GM21576 (cell line): Measurements from ENCODE around the gene CHGA.

Experiments used
- ATAC-seq: cut with Tn5 transposase; IDR thresholded peaks from one replicate; pipeline ENCODE4 v1.9.1; 2021; ENCODE audit warnings: mild to moderate bottlenecking, moderate library complexity; ENCODE audit not compliant: unreplicated experiment

Gene CHGA

DNA sequence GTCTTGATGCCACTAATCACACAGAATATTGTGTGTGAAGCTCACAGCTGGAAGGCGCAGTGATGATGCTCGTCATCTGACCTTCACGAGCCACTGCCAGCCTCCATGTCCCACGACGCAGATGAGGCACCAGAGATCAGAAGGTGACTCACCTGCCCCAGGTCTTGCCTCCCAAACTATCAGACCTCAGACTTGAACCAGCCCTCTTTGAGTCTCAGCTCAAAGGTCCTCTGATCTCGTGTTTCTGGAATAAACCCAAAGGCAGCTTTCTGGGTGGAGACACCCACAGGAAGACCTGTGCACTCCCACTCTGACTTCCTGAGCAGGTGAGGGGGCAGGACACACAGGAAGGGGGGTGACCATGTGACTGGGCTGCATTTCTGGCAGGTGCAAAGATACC, 19.6 kb upstream of the CHGA start:
- ATAC-seq = no peak

DNA sequence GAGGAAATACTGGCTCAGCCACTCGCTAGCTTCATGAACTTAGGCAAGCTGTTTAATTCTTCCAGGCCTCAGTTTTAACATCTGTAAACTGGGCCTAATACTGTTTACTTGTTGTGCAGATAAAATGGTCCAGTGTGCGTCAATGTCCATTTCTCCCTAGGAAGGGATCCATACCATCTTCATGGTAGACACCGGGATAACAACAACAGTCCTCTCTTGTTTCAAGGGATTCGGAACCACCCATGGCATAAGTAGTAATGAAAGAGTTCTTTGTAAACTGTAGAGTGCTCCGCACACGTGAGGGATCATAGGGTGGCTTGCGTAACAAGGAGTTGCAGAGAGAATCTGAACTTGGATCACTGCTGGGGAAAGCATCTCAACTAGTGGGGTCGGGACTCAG, 17.3 kb upstream of the CHGA start:
- no peak for ATAC-seq

DNA sequence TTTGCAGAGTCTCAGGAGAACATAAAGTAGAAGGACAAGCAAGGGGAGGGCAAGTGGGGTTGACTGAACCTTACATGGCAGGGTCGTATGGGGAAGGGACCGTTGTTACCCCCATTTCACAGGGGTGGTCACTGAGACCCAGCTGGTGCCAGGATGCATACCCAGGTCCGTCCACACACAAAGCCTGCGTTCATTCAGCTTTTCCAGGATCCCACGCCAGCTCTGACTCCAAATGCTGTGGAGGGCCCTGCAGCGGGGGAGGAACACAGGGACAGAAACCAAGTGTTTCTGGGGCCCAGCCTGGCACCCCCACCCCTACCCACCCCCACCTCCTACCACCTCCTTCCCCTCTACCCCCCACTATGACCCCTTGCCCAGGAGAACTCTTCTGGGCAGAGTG, 16.5 kb upstream of the CHGA start:
- no peak for ATAC-seq

DNA sequence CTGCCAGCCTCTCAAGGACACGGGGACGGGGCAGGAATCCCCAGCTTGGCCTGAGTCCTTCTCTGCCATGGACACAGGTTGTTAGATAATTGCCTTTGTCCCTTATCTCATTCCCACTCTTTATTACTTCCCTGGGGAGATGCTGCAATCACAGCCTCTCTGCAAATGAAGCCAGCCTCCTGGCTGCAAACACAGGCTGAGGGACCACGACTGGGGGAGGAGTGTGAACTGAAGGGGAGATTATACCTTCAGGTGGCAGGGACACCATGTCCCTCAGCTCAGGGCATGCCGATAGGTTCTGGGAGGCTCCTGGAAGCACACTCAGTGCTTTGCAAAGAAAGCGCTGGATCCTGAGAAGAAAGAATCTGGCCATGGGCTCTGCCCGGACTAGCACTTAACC, 16.1 kb upstream of the CHGA start:
- ATAC-seq = no peak

DNA sequence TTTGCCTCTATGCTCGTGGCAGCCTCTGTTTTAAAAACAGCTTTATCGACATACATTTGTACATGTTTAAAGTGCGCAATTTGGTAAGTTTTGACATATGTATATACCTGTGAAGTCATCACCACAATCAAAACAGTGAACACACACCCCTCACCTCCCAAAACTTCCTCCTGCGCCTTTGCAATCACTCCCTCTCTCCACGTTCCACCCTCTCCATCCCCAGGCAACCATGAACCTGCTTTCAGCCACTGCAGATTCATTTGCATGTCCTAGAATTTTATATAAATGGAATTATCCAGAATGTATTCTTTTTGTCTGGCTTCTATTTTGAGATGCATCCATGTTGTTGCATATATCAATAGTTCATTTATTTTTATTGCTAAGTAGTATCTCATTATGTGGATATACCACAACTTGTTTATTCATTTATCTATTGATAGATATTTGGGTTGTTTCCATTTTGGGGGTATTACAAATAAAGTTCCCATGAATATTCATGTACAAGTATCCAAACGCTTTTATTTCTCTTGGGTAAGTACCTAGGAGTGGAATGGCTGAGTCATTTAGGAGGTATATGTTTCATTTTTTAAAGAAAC, 15.5 kb upstream of the CHGA start:
- ATAC-seq = no peak

DNA sequence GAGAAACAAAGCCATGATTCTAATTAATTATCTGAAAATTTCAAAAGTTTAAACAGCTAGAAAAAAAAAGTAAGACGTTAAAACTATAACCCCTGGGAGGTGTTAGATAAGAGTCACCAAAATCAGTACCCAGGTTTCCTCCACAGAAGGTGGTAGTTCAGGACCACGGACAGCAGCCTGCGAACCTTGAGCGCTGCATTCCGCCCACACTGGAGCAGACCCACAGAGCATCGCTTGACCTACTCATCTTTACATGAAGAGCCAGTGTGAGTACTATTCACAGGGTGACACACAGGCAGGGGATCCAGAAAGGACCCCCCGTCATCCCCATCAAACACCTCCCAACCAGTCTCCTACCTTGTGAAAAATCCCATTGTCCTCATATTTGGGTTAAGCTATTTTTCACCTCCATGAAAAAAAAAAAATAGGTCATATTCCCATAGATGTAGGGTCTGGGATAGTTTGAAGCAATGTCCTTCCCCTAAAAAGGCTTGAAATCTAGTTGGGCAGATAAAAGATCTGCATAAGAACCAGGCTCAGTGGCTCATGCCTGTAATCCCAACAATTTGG, 8.8 kb upstream of the CHGA start:
- ATAC-seq = no peak

DNA sequence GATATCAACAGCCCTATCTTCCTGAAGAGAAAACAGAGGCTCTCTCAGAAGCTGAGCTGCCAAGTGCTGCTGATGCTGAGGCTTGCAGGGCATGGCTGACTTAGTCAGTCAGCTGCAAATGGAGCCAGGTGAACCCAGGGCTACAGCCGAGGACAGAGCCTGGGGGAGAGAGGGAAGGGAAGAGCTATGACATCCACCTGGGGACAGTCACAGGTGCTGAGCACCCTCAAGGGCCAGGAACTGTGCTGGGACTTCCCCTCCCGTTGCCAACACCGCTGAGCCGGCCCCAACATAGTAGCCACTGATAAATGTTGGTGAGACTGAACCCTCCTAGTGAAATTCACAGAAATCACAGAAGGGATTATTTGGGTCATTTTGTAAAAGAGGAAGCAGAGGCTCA, 6.7 kb upstream of the CHGA start:
- no peak for ATAC-seq

DNA sequence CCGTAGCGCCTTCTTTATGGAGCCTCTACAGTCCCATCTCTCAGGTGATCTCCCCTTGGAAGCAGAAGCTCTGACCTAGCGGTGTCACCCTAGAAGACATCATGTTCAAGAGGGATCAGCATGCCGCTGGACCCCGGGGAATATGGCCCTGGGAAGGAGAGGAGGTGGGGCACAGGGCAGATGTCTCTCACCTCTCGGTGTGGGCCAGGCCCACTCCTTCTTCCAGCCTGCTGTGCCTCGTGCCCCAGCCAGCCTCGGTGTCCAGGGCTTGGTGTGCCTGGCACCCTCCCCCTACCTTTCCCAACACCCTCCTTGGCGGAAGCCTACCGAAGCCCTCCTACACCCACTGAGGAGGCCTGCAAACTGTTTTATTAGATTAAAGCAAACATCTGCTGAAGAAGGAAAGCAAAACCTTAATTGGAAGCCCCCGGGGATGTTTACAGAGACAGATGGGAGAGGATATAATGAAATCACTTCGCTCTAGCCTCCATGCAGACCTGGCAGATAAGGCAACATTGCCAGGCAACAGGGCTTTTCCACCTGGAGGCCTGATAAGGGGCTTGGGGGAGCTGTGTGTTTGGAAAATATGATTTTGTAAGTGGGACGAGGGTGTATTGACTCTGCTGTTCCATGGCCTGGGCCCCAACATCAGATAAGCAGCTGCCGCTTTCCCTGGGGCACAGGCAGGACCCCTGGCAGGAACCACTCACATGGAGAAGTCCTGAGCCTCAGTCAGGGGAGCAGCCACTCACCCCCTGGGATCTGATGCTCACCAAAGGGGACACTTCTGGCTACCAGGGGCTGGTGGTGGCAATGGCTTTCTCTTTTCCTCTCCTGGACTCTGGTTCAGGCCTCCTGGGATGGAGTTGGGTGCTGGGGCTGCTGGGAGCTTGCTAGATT, 5.7 kb upstream of the CHGA start:
- no peak for ATAC-seq

DNA sequence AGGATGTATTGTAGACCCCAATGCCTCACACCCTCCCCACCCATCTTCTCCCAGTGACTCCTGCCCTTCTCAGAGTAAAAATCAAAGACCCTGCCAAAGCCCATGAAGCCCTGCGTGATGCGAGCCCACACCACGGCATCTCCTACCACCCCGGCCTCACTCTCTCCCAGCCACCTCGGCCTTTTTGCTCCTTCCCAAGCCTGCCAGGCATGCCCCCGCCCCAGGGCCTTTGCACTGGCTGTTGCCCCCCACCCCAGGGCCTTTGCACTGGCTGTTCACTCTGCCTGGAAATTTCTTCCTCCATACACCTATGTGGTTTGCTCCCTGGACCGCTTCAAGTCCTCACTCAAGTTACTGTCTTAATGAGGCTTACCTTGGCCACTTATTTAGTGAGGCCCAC, 5.0 kb upstream of the CHGA start:
- no peak for ATAC-seq

DNA sequence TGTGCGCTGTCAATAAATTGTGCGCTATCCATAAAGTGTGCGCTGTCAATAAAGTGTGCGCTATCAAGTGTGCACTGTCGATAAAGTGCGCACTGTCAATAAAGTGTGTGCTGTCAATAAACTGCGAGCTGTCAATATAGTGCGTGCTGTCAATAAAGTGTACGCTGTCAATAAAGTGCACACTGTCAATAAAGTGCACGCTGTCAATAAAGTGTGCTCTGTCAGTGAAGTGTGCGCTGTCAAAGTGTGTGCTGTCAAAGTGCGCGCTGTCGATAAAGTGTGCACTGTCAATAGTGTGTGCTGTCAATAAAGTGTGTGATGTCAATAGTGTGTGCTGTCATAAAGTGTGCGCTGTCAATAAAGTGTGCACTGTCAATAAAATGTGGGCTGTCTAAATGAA, 2.9 kb upstream of the CHGA start:
- ATAC-seq = no peak

DNA sequence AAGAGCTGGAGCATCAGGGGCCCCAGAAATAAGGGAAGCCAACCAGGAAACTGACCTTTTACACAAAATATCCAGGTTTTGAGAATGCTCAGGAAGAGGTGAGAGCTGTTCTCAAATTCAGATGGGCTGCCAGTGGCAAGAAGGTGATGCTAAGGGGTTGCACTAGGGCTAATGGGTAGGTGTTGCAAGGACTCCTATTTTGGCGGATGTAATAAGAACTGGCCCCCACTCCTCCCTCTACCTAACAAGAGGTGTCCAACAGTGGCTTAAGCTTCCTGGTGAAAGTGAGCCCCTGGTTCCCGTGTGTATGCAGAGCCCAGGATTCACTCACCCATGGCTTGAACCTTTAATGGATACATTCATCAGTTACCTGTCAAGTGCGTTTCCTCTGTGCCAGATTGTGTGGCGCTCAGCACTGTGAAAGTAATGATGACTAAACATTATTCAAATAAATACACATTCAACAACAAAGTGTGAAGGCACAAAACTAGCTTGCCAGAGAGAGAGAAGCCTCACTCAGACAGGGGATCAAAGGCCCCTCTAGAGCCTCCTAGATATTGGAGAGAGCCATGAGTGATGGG, 705 bp upstream of the CHGA start:
- ATAC-seq = no peak

DNA sequence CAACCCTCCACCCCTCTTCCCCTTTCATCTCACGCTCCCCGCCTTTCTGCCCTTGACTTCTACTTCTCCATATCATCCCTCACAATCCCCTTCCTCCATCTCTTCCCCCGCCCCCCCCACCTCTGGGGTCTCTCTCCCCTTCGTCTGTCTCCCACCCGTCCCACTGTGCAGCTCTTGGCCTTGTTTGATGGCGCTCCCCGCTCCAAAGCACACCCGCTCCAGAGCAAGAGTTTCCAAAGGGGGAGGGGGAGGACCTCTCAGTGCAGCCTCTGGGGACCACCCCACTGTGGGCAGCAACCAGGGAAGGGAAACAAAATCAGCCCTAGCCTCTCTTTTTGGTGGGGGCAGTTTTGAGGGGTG, 774 bp downstream of the CHGA start:
- ATAC-seq = no peak

DNA sequence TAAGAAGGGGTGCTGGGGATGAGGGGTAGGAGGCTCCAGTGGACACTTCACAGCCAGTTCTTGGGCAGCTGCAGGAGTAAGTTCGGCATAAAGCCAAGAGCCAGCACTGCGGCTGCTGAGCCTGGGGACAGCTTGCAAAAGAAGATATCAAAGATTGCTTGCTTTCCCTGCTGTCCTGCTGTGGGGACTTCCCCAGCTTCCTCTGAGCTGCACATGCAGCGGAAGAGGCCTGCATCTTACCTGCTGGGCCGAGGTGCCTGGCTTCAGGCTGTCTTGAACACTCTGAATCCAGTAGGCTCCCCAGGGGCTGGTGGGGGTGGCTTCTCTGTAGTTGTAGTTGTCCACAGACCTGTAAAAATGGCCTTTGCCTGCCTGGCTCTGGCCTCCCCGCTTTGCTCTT, 1.3 kb downstream of the CHGA start:
- ATAC-seq = no peak

DNA sequence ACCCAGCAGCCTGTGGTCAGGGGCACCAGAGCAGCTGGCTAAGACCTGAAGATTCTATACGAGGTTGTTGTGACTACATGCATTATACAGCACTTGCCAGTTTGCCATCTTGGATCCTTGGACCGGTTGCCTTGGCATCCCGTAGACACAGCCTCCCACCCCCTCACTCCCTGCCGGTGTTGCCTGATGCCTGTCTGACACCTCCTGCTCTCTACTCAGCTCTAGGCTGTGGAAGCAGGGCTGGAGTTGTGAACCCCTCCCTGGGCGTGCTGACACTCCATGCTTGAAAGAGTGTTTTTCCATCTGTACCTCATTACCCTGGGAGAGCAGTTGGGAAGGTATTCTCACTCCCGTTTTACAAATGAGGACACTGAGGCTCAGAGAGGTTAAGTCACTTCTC, 2.5 kb downstream of the CHGA start:
- no peak for ATAC-seq

DNA sequence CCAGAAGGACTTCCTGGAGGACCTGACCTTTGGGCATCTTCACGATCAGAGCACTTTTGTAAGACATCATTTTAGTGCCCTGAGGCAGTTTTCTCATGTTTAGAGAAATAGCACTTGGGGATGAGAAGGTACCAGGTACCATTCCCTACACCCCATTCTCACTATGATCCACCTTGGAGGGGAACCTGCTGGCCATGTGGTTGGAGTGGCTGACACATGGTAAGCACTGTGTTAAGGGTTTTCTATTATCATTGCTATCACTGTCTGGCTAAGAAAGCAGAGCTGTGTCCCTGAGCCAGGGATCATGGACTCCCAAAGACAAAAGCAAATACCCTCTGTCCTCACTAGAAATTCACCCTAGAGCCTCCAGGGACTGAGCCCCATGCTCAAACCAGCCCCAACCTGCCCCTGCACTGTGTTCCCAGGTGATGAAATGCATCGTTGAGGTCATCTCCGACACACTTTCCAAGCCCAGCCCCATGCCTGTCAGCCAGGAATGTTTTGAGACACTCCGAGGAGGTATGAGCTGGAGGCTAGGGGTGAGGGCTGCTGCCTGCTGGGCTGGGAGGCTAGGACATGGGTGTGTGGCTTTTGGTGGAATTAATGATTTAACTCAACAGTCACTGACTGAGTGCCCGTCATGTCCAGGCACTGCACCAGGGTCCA, 3.4 kb downstream of the CHGA start:
- ATAC-seq = no peak

DNA sequence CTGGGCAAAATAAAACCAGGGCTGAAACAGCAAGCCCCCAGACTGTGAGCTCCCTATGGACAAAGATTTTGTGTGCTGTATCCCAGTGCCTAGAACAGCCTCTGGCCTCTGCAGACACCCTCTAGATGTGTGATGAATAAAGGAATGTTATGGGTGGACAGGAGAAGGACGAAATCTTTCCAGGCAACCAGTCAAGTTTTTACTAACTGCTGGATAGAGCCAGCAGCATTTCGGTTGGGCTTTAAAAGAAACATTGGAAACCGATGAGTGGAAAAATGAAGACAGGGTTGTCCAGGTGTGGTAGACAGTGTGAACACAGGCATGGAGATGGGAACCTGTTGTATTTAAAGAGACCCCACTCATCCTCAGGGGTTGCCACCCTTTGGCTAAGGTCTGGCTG, 4.0 kb downstream of the CHGA start:
- no peak for ATAC-seq

DNA sequence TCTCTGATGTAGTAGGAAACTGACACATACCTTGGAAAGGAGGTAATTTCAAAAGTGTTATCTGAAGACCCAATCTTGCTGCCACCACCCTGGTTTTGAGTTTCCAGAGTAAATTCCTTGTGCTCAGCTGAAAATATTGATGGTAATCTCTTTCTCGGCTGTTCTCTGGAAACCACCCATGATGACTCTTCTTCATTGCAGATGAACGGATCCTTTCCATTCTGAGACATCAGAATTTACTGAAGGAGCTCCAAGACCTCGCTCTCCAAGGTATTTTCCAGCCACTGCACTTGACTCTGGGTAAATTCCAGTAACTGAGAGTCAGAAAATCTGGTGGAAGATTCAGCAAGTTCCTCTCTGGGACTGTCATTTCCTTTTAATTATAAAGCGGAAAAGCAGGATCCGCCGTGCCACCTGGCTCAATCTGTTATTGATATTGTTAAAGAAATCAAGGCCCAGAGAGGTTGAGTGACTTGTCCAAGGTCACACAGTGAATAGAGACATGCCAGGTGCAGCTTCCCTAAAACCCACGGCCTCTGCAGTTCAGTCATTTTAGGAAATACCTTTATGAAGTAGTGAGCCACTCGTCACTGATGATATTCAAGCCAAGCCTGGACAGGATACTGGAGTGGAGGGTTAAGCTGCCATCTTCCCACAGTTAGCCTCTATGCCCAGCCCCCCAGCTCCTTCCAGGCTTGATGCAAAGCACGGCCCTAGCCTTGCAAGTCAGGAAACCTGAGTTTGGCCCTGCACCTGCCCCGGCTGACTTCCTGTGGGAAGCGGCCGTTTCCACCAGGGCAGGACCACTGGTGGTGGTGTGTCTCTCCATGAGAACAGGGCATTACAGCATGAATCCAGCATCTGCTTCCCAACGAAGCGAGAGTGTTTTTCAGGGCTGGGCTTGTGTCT, 4.7 kb downstream of the CHGA start:
- no peak for ATAC-seq

DNA sequence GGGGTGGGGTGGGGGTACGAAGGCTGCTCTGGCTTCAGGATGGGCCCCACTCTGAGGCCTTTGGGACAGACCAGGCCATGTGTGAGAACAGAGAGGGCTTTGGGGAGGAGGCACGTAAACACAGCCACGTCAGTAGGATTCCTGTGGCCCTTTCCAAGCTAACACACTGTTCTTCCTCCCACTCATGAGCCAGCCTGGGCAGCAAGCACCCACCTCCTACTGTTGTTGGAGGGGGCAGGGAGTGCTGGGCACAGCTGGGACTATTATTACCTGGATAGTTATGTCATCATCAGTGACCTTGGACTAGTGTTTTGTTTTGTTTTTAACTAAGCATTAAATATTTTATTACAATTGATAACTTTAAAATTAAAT, 5.3 kb downstream of the CHGA start:
- ATAC-seq = no peak

DNA sequence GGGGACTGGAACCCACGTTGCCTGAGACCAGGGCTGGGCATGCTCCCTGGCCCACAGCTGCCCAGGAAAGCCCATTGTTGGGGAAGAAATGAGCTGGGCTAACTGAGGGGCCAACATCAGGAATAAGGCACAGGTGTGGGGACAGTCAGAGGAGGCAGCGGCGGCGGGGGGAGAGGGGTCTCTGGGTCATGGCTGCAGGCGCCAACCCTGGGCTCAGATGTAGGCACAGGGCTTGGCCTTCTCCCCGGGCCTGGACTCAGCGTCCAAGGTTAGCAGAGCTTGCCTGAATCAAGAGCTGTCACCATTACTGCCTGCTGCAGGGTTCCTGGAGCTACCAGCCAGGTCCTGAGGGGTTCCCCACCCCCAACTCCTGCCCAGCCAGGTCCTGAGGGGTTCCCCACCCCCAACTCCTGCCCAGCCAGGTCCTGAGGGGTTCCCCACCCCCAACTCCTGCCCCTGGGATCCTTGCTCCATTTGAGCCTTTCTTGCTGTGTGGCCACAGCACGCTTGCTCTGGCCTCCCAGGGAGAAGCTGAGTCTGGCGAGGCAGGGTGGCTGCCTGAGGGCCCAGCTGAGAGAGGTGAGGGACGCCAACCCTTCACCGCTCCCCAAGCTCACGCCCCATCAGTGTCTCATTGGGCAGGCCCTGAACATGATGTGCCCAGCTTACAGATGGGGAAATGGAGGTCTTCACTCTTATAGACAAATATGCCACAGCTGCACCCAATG, 6.2 kb downstream of the CHGA start:
- ATAC-seq = no peak
